ENCODE results near the gene HSD17B4.
"Not testable (repeated sequence)": the region's sequence is repeated elsewhere in the genome, so short reads cannot be mapped to it uniquely, and the experiment has no call there.

The HSD17B4 gene

DNA sequence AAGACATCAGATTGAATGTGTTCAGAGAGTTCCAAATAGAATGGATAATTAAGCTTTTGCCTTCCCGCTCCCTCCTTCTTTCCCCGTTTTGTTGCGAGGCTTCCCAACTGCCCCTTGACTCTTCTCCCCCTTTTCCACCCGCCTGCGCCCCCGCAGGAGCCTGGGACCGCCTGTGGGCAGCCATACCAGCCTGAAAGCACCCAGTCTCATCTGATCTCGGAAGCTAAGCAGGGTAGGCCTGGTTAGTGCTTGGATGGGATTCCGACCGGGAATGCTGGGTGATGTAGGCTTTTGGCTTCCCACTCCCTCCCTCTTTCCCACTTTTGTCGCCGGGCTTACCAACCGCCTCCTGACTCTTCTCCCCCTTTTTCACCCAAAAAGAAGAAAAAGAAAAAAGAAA is 6.8 kb upstream of the HSD17B4 start:
- H3K36me3 ChIP-seq (ENCODE audit: insufficient read depth, low read length), result no peaks in the 10 kb centered on the region
- no peak overlapping the region for H3K9ac ChIP-seq (ENCODE audit: insufficient read length)
- H3K27ac ChIP-seq, result no peak overlapping the region
- no peak overlapping the region for H3K4me3 ChIP-seq
- H3K9me3 ChIP-seq (ENCODE audit: low read depth, low read length), result no peaks in the 10 kb centered on the region
- TF ChIP-seq EZH2 (IDR thresholded peaks at IDR 0.05), result no peak
- no peak for TF ChIP-seq POLR2AphosphoS5 (IDR thresholded peaks at IDR 0.05; ENCODE audit: borderline replicate concordance, low read depth, low read length)
- TF ChIP-seq FOXP2 (optimal IDR thresholded peaks at IDR 0.05; ENCODE audit: control extremely low read depth, extremely low read length, insufficient read depth), result no peak
- no peak for DNase-seq (ENCODE audit: low read depth, low spot score)

DNA sequence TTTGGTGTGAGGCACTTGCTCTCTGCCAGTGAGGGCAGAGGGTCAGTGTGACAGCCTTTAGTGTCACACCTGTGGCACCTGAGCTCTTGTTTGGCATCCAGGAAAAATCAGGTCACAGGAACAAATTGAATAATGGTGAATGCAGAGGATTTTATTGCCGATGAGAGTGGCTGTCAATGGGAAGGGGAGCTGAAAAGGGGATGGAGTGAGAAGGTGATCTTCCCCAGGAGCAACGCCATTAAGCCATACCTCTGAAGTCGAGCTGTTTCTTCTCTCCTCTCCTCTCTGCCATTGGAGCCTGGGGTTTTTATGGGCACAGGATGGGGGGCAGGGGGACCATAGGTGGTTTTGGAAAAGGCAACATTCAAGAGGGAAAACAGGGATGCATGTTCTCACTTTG is 2.4 kb upstream of the HSD17B4 start:
- no peak for DNase-seq (ENCODE audit: low read depth, low spot score)
- no peak overlapping the region for H3K27ac ChIP-seq
- TF ChIP-seq POLR2AphosphoS5 (IDR thresholded peaks at IDR 0.05; ENCODE audit: borderline replicate concordance, low read depth, low read length) (no peak), FOXP2 (optimal IDR thresholded peaks at IDR 0.05; ENCODE audit: control extremely low read depth, extremely low read length, insufficient read depth) (no peak), EZH2 (IDR thresholded peaks at IDR 0.05) (no peak)

DNA sequence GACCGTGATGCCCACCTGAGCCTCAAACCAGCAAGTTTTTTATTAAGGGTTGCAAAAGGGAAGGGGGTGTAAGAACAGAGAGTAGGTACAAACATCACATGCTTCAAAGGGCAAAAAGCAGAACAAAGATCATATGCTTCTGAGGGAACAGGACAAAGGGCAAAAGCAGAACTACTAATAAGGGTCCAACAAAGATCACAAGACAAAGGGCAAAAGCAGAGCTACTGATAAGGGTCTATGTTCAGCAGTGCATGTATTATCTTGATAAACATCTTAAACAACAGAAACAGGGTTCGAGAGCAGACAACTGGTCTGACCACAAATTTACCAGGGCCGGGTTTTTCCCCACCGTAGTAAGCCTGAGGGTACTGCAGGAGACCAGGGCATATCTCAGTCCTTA is 1.7 kb upstream of the HSD17B4 start:
- H3K36me3 ChIP-seq (ENCODE audit: insufficient read depth, low read length); DNase-seq (ENCODE audit: low read depth, low spot score); H3K27ac ChIP-seq; H3K9me3 ChIP-seq (ENCODE audit: low read depth, low read length); H3K4me3 ChIP-seq; H3K9ac ChIP-seq (ENCODE audit: insufficient read length): not testable (repeated sequence)

More for the DNA sequence above, 2.4 kb upstream of the HSD17B4 start:
- H3K9ac ChIP-seq (ENCODE audit: insufficient read length), result no peak overlapping the region
- H3K9me3 ChIP-seq (ENCODE audit: low read depth, low read length), result peaks cover 3% of the 10 kb centered on the region; the same call in 1 of the 2 replicates
- H3K36me3 ChIP-seq (ENCODE audit: insufficient read depth, low read length), result no peaks in the 10 kb centered on the region
- no peak overlapping the region for H3K4me3 ChIP-seq

DNA sequence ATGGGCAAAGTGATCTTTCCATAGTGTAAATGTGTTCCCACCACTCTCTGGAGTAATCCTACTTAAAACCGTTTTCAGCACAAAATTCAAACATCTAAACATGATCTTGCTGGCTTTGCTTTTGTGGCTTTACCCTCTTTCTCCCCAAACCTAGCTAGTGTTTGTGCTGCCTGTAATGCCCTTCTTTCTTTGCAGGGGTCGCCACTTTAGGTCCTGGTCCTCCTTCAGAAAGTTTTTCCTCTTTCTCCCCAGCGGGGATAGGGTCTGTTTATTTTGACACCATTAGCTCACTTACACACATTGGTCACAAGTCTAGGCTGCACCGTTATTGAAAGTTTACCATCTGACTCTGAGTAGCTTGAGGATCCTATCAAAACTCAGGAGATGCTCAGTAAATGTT is 736 bp upstream of the HSD17B4 start:
- DNase-seq (ENCODE audit: low read depth, low spot score), result no peak
- H3K27ac ChIP-seq, result no peak overlapping the region
- H3K4me3 ChIP-seq, result peak overlapping the region; percentile 92; the same call in 1 of the 2 replicates
- H3K9ac ChIP-seq (ENCODE audit: insufficient read length), result no peak overlapping the region
- peaks cover under 1% of the 10 kb centered on the region; the same call in 1 of the 2 replicates for H3K36me3 ChIP-seq (ENCODE audit: insufficient read depth, low read length)
- H3K9me3 ChIP-seq (ENCODE audit: low read depth, low read length), result peaks cover 3% of the 10 kb centered on the region; the same call in 1 of the 2 replicates
- TF ChIP-seq EZH2 (IDR thresholded peaks at IDR 0.05) (no peak), FOXP2 (optimal IDR thresholded peaks at IDR 0.05; ENCODE audit: control extremely low read depth, extremely low read length, insufficient read depth) (no peak), POLR2AphosphoS5 (IDR thresholded peaks at IDR 0.05; ENCODE audit: borderline replicate concordance, low read depth, low read length) (no peak)

DNA sequence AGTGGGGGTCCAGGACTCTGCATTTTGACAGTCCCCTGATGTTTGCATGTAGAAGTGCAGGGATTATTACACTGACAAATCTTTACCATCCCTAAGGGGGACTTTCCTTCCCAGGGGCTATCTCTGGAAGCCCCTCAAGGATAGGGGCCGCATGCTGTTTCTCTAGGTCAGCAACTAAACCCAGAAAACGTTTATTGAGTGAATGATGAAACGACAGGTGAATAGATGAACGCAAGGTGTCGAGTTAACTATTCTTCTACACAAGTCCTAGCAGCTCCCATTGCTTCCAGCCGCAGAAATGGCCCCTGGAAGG is 281 bp upstream of the HSD17B4 start:
- Histone ChIP-seq H3K36me3 (ENCODE audit: insufficient read depth, low read length) (peaks cover 5% of the 10 kb centered on the region; the same call in 1 of the 2 replicates), H3K27ac (no peak overlapping the region), H3K9me3 (ENCODE audit: low read depth, low read length) (peaks cover 3% of the 10 kb centered on the region; the same call in 1 of the 2 replicates), H3K9ac (ENCODE audit: insufficient read length) (no peak overlapping the region), H3K4me3 (peak overlapping the region; percentile 92)
- no peak for TF ChIP-seq FOXP2 (optimal IDR thresholded peaks at IDR 0.05; ENCODE audit: control extremely low read depth, extremely low read length, insufficient read depth)
- DNase-seq (ENCODE audit: low read depth, low spot score), result no peak

DNA sequence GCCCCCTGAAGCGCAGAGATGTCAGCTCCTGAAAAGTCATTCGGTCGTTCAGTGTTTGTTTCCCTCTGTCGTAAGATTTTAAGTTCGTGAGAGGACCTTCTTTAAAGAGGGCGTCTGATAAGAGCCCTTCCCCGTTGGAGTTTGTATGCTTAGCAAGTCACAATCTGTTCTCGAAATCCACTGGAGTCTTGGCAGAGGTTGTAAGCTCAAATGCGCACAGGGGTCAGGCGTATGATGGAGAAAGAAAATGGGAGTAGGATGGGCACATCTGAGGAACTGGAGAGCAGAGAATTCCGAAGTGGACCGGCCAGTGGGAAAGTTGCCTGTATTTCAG is 710 bp downstream of the HSD17B4 start:
- H3K4me3 ChIP-seq, result peak overlapping the region; percentile 92
- peak overlapping the region; percentile 72 for H3K9ac ChIP-seq (ENCODE audit: insufficient read length)
- TF ChIP-seq POLR2AphosphoS5 (IDR thresholded peaks at IDR 0.05; ENCODE audit: borderline replicate concordance, low read depth, low read length), result no peak
- TF ChIP-seq FOXP2 (optimal IDR thresholded peaks at IDR 0.05; ENCODE audit: control extremely low read depth, extremely low read length, insufficient read depth), result no peak
- no peak for TF ChIP-seq EZH2 (IDR thresholded peaks at IDR 0.05)
- DNase-seq (ENCODE audit: low read depth, low spot score), result no peak
- no peak overlapping the region for H3K27ac ChIP-seq
- peaks cover 8% of the 10 kb centered on the region; the same call in 1 of the 2 replicates for H3K36me3 ChIP-seq (ENCODE audit: insufficient read depth, low read length)
- peaks cover 3% of the 10 kb centered on the region; the same call in 1 of the 2 replicates for H3K9me3 ChIP-seq (ENCODE audit: low read depth, low read length)

DNA sequence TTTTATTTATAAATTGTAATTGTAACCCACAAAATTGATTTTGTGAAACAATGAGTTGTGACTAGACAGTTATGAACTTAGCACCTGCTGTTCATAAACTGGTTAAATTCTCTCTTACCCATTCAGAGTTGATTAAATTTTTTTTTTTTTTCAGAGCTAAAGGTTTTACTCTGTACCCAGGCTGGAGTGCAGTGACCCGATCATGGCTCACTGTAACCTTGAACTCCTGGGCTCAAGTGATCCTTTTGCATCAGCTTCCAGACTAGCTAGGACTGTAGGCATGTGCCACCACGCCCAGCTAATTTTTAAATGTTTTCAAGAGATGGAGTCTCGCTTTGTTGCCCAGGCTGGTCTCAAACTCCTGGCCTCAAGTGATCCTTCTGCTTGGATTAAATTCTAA is 1.9 kb downstream of the HSD17B4 start:
- no peak for DNase-seq (ENCODE audit: low read depth, low spot score)
- Histone ChIP-seq H3K27ac (no peak overlapping the region), H3K36me3 (ENCODE audit: insufficient read depth, low read length) (peaks cover 8% of the 10 kb centered on the region; the same call in 1 of the 2 replicates), H3K9ac (ENCODE audit: insufficient read length) (no peak overlapping the region), H3K4me3 (no peak overlapping the region), H3K9me3 (ENCODE audit: low read depth, low read length) (peaks cover 3% of the 10 kb centered on the region; the same call in 1 of the 2 replicates)
- TF ChIP-seq POLR2AphosphoS5 (IDR thresholded peaks at IDR 0.05; ENCODE audit: borderline replicate concordance, low read depth, low read length), result no peak
- no peak for TF ChIP-seq EZH2 (IDR thresholded peaks at IDR 0.05)
- TF ChIP-seq FOXP2 (optimal IDR thresholded peaks at IDR 0.05; ENCODE audit: control extremely low read depth, extremely low read length, insufficient read depth), result no peak

DNA sequence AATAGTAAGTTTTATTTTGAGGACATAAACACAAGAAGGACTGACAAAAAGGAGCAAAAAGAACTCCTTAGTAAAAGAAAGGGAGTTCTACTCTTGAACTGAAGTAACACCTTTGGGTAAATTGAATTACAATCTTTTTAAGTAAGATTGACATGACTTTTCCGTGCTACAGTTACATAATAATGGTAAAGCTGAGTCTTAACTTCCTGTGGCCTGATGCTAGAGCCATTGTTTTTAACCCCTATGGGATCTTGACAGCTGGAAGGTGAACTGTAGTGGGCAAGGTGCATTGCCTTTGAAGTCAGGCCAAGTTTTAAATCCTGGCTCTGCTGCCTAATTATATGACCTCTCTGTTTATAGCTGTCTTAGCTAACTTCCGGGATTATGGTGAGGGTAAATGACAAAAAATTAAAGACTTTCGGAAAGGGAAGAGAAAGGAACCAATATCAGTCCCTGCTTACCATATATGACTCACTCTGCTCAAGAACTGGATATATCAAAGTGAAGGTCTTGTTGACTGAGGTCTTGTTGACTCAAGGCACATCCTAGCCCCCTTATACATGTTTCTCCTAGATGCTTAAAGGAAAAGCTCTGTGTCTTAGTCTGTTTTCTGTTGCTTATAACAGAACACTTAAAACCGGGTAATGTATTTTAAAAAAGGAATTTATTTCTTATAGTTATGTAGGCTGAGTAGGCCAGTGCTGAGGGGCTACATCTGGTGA is 6.8 kb downstream of the HSD17B4 start:
- TF ChIP-seq FOXP2 (optimal IDR thresholded peaks at IDR 0.05; ENCODE audit: control extremely low read depth, extremely low read length, insufficient read depth) (no peak), POLR2AphosphoS5 (IDR thresholded peaks at IDR 0.05; ENCODE audit: borderline replicate concordance, low read depth, low read length) (no peak), EZH2 (IDR thresholded peaks at IDR 0.05) (no peak)
- no peak overlapping the region for H3K4me3 ChIP-seq
- H3K27ac ChIP-seq, result no peak overlapping the region
- H3K9ac ChIP-seq (ENCODE audit: insufficient read length), result no peak overlapping the region
- H3K9me3 ChIP-seq (ENCODE audit: low read depth, low read length), result no peaks in the 10 kb centered on the region
- H3K36me3 ChIP-seq (ENCODE audit: insufficient read depth, low read length), result peaks cover 15% of the 10 kb centered on the region; the same call in 1 of the 2 replicates
- no peak for DNase-seq (ENCODE audit: low read depth, low spot score)

DNA sequence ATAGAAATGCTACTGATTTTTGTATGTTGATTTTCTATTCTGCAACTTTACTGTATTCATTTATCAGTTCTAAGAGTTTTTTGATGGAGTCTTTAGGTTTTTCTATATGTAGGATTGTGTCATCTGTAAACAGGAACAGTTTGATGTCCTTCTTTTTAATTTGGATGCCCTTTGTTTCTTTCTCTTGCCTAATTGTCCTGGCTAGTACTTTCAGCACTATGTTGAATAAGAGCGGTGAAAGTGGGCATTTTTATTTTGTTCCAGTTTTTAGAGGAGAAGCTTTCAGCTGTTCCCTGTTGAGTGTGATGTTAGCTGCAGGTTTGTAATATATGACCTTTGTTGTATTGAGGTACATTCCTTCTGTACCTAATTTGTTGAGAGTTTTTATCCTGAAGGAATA is 13.3 kb downstream of the HSD17B4 start:
- Histone ChIP-seq H3K9ac (ENCODE audit: insufficient read length) (no peak overlapping the region), H3K9me3 (ENCODE audit: low read depth, low read length) (no peaks in the 10 kb centered on the region; the same call in 1 of the 2 replicates), H3K36me3 (ENCODE audit: insufficient read depth, low read length) (peaks cover 32% of the 10 kb centered on the region), H3K4me3 (no peak overlapping the region), H3K27ac (no peak overlapping the region)
- DNase-seq (ENCODE audit: low read depth, low spot score), result no peak
- TF ChIP-seq POLR2AphosphoS5 (IDR thresholded peaks at IDR 0.05; ENCODE audit: borderline replicate concordance, low read depth, low read length) (no peak), FOXP2 (optimal IDR thresholded peaks at IDR 0.05; ENCODE audit: control extremely low read depth, extremely low read length, insufficient read depth) (no peak), EZH2 (IDR thresholded peaks at IDR 0.05) (no peak)
